HCT116 (cell line): ENCODE measurements around the gene RNF34.

Experiments used
- CEBPB ChIP-seq: IDR thresholded peaks from 2 replicates; pipeline ENCODE4 v1.6.1; 2012; ENCODE audit warnings: low read depth
- CTCF ChIP-seq, 3 experiments: fragments of 200-600 bp in 1 of 3; sonication (generic) in 1 of 3; IDR thresholded peaks in 2 of 3; conservative IDR thresholded peaks in 1 of 3; 2 replicates each; pipeline ENCODE4 v1.5.1; 2012 to 2017; ENCODE audit warnings: low read depth in 2 of 3, low read length in 2 of 3, antibody characterized with exemption in 1 of 3, borderline replicate concordance in 1 of 3, control low read depth in 1 of 3, mild to moderate bottlenecking in 1 of 3, mixed read lengths in 1 of 3, mixed run types in 1 of 3, moderate library complexity in 1 of 3; ENCODE audit not compliant: insufficient read depth in 1 of 3
- EZH2 ChIP-seq: fragments of 200-600 bp; sonication (generic); IDR thresholded peaks from 2 replicates; pipeline ENCODE4 v1.6.1; 2017; ENCODE audit warnings: antibody characterized with exemption, mixed run types
- FOSL1 ChIP-seq: IDR thresholded peaks from 2 replicates; pipeline ENCODE4 v1.6.1; 2012; ENCODE audit warnings: low read depth
- MAX ChIP-seq: IDR thresholded peaks from 2 replicates; pipeline ENCODE4 v1.6.1; 2012
- POLR2A ChIP-seq: IDR thresholded peaks from 2 replicates; pipeline ENCODE4 v1.7.0; 2011; ENCODE audit warnings: borderline replicate concordance; ENCODE audit not compliant: insufficient read depth, insufficient read length; ENCODE audit errors: extremely low read depth
- POLR2AphosphoS5 ChIP-seq: IDR thresholded peaks from 2 replicates; pipeline ENCODE4 v1.6.1; 2011; ENCODE audit warnings: mild to moderate bottlenecking, low read depth, low read length, moderate library complexity
- YY1 ChIP-seq: IDR thresholded peaks from 2 replicates; pipeline ENCODE4 v1.6.1; 2011; ENCODE audit warnings: low read length, low read depth, moderate library complexity, mild to moderate bottlenecking; ENCODE audit not compliant: insufficient replicate concordance; ENCODE audit errors: extremely low read depth
- ZBTB33 ChIP-seq: IDR thresholded peaks from 2 replicates; pipeline ENCODE4 v1.6.1; 2011; ENCODE audit warnings: mild to moderate bottlenecking, low read length, moderate library complexity; ENCODE audit not compliant: insufficient replicate concordance; ENCODE audit errors: extremely low read depth

- TF ChIP-seq CTCF (IDR thresholded peaks at IDR 0.05 in 2 of 3, conservative IDR thresholded peaks at IDR 0.05 in 1 of 3; ENCODE audit: borderline replicate concordance in 1 of 3, insufficient read depth in 1 of 3, low read depth in 2 of 3, low read length in 2 of 3): no peak
- TF ChIP-seq CEBPB: no peak
- no peak for TF ChIP-seq POLR2AphosphoS5
- no peak for TF ChIP-seq EZH2
- no peak for TF ChIP-seq MAX
- TF ChIP-seq FOSL1: no peak
- no peak for TF ChIP-seq ZBTB33
- no peak for TF ChIP-seq YY1
- TF ChIP-seq POLR2A: no peak
These were observed 34.4 kb upstream of the RNF34 start for GRCh38 chr12:121365416-121366062.
